CD4-positive, alpha-beta T cell (primary cell): ENCODE data around the gene TMEM98. TPM values are rescaled to one million over a fixed set of nuclear protein-coding genes. Genes with fewer than 3 reads are reported as not detected.

Experiments
- ATAC-seq: fragments of 200-7000 bp; cut with Tn5 transposase; one replicate; pipeline ENCODE4 v1.10.0; 2022; ENCODE audit warnings: mild to moderate bottlenecking; ENCODE audit not compliant: poor library complexity
- CTCF ChIA-PET: fragments of 350-600 bp; sonication (Branson Sonifier 250); formaldehyde crosslinking; loops from one replicate; lab custom pipeline; 2021; ENCODE audit warnings: antibody characterized with exemption, inconsistent platforms; lab: Charles Lee
- POLR2A ChIA-PET: fragments of 350-600 bp; sonication (Branson Sonifier 250); formaldehyde crosslinking; loops from one replicate; lab custom pipeline; 2021; ENCODE audit warnings: antibody characterized with exemption, inconsistent platforms; lab: Charles Lee
- DNase-seq, 14 experiments: peaks; one replicate each; pipeline ENCODE4 v3.0.0-alpha.2; 2013 to 2020; ENCODE audit warnings: mixed read lengths in 2 of 14
- H3K27ac ChIP-seq, 2 donors: one replicate each; pipeline versions ENCODE4 v1.5.1 to v1.7.0; 2013; ENCODE audit warnings: low read length in 2 of 2, low read depth in 1 of 2, mild to moderate bottlenecking in 1 of 2
- H3K27me3 ChIP-seq, 2 experiments: 1 replicate in 1 of 2; 2 replicates in 1 of 2; pipeline versions ENCODE4 v1.6.1 to v1.7.0; 2013; ENCODE audit warnings: low read length in 2 of 2, control low read depth in 1 of 2, mild to moderate bottlenecking in 1 of 2, moderate library complexity in 1 of 2; ENCODE audit not compliant: insufficient read depth in 2 of 2, control insufficient read depth in 1 of 2
- H3K36me3 ChIP-seq: one replicate; pipeline ENCODE4 v1.6.1; 2013; ENCODE audit warnings: low read length, control low read depth; ENCODE audit not compliant: insufficient read depth
- H3K4me1 ChIP-seq: one replicate; pipeline ENCODE4 v1.6.1; 2013; ENCODE audit warnings: low read length, control low read depth; ENCODE audit not compliant: insufficient read depth
- H3K4me3 ChIP-seq: one replicate; pipeline ENCODE4 v1.5.1; 2013; ENCODE audit warnings: mild to moderate bottlenecking, low read length, moderate library complexity
- H3K9me3 ChIP-seq, 2 experiments: 1 replicate in 1 of 2; 2 replicates in 1 of 2; pipeline versions ENCODE4 v1.6.1 to v1.7.0; 2013; ENCODE audit warnings: low read length in 2 of 2, mild to moderate bottlenecking in 2 of 2, control low read depth in 1 of 2, moderate library complexity in 1 of 2; ENCODE audit not compliant: control insufficient read depth in 1 of 2, insufficient read depth in 1 of 2
- H3K27ac Mint-ChIP-seq: one replicate; pipeline ENCODE4 v1.8.0; 2020; ENCODE audit warnings: mixed read lengths
- H3K27me3 Mint-ChIP-seq: one replicate; pipeline ENCODE4 v1.8.0; 2021; ENCODE audit warnings: mixed read lengths
- H3K36me3 Mint-ChIP-seq: one replicate; pipeline ENCODE4 v1.8.0; 2021; ENCODE audit warnings: low read depth, mixed read lengths
- H3K4me1 Mint-ChIP-seq: one replicate; pipeline ENCODE4 v1.8.0; 2021; ENCODE audit warnings: low read depth, mixed read lengths
- H3K4me3 Mint-ChIP-seq: one replicate; pipeline ENCODE4 v1.8.0; 2020; ENCODE audit warnings: mild to moderate bottlenecking, mixed read lengths
- H3K9me3 Mint-ChIP-seq: one replicate; pipeline ENCODE4 v1.8.0; 2020; ENCODE audit warnings: mixed read lengths
- intact Hi-C, 2 experiments: fragments of 100-400 bp; cut with DNase I in 1 of 2; cut with micrococcal nuclease in 1 of 2; formaldehyde crosslinking; loops; one replicate each; pipeline versions ENCODE4 v1.15.1 to v1.9.0; 2023 to 2025; cut with DNase I, micrococcal nuclease
- total RNA-seq, 174 experiments: library from RNA in 2 of 174; stranded (reverse) in 2 of 174; gene quantifications; one replicate each; pipeline ENCODE4 v1.2.3 and lab custom pipeline; 2021 to 2026
- TF ChIP-seq, protein P1 (sequence below): fragments of 200-600 bp; IDR thresholded peaks from one replicate; pipeline ENCODE4 v1.8.0; 2022; ENCODE audit warnings: antibody characterized with exemption, mild to moderate bottlenecking

TMEM98 gene
- total RNA-seq, 2 experiments from 2014 or later = not detected

DNA sequence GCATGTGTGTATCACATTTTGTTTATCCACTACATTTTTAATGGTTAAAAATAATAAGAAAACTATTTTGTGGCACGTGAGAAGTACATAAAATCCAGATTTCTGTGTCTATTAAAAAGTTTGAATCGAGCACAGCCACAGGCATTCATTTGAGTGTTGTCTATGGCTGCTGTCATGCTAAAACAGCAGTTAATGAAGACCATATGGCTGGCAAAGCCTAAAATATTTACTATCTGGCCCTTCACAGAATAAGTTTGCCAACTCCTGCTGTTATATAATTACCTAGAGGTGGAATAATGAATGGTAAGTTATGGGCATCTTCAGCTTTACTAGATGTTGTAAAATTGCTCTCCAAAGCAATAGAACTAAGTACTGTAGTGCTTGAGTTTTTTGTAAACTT, 30.5 kb downstream of the TMEM98 start:
- Histone ChIP-seq H3K27me3 (peaks cover 7 to 16% of the 10 kb centered on the region in 2 experiments), H3K36me3 (no peaks in the 10 kb centered on the region), H3K4me1 (no peaks in the 10 kb centered on the region), H3K27ac (no peak overlapping the region), H3K9me3 (peaks cover 0 to 3% of the 10 kb centered on the region in 2 experiments), H3K4me3 (no peak overlapping the region)
- intact Hi-C loops = no loop called here
- H3K4me3 Mint-ChIP-seq = no peak overlapping the region
- peaks cover 46% of the 10 kb centered on the region for H3K27me3 Mint-ChIP-seq
- no peak for DNase-seq
- no peak overlapping the region for H3K27ac Mint-ChIP-seq
- TF ChIP-seq, protein P1, sequence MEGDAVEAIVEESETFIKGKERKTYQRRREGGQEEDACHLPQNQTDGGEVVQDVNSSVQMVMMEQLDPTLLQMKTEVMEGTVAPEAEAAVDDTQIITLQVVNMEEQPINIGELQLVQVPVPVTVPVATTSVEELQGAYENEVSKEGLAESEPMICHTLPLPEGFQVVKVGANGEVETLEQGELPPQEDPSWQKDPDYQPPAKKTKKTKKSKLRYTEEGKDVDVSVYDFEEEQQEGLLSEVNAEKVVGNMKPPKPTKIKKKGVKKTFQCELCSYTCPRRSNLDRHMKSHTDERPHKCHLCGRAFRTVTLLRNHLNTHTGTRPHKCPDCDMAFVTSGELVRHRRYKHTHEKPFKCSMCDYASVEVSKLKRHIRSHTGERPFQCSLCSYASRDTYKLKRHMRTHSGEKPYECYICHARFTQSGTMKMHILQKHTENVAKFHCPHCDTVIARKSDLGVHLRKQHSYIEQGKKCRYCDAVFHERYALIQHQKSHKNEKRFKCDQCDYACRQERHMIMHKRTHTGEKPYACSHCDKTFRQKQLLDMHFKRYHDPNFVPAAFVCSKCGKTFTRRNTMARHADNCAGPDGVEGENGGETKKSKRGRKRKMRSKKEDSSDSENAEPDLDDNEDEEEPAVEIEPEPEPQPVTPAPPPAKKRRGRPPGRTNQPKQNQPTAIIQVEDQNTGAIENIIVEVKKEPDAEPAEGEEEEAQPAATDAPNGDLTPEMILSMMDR = no peak
- no peaks in the 10 kb centered on the region for H3K9me3 Mint-ChIP-seq
- H3K4me1 Mint-ChIP-seq = no peaks in the 10 kb centered on the region
- CTCF ChIA-PET = no interaction called here
- no peak for ATAC-seq
- no peaks in the 10 kb centered on the region for H3K36me3 Mint-ChIP-seq
- POLR2A ChIA-PET = no interaction called here

DNA sequence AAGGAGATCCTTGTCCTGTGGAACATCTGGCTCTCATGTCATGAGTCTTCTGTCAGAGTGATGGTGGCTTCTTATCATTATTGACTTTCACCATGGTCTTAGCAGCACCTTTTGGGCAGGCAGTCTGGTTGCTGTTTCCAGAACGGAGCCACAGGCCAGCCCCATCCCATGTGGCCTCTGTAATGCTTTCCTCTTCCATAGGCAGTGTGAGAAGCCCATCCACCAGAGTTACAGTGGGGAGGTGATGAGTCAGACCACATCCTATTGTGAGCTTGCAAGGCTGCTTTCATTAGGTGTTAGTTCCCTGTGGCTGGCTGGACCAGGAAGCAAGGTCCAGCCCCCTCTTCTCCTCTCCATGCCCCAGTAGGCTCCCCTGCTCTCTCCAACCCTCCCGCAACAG, 32.9 kb downstream of the TMEM98 start:
- Mint-ChIP-seq H3K9me3 (no peaks in the 10 kb centered on the region), H3K36me3 (no peaks in the 10 kb centered on the region), H3K4me3 (no peak overlapping the region), H3K27ac (no peak overlapping the region), H3K4me1 (no peaks in the 10 kb centered on the region), H3K27me3 (peaks cover 54% of the 10 kb centered on the region)
- peaks cover 14 to 16% of the 10 kb centered on the region in 2 experiments for H3K27me3 ChIP-seq
- H3K4me3 ChIP-seq = no peak overlapping the region
- POLR2A ChIA-PET = no interaction called here
- intact Hi-C loops = no loop called here
- CTCF ChIA-PET = no interaction called here
- TF ChIP-seq, protein P1 = no peak
- H3K27ac ChIP-seq = no peak overlapping the region
- no peaks in the 10 kb centered on the region for H3K9me3 ChIP-seq
- no peaks in the 10 kb centered on the region for H3K4me1 ChIP-seq
- DNase-seq = no peak
- H3K36me3 ChIP-seq = no peaks in the 10 kb centered on the region
- ATAC-seq = no peak

DNA sequence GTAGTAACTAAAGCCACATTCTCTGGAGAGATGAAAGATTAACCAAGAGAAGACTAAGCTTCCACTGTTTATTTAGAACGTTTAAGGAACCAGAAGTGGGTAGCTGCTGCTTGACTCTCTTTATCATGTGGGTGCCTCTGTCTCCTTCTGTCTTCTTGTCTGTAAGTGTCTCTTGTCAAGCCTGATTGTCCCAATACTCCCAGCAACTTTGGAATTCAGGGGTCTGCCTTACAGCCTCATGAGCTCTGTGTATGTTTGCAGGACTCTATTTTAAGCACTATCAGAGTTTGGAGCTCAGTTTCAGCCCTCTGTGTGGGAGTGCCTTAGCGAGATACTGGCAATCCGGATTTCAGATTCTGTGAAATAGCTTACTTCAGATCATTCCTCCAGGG, 34.4 kb downstream of the TMEM98 start:
- H3K27me3 Mint-ChIP-seq = peaks cover 53% of the 10 kb centered on the region
- no peaks in the 10 kb centered on the region for H3K9me3 Mint-ChIP-seq
- H3K4me1 Mint-ChIP-seq = no peaks in the 10 kb centered on the region
- H3K4me3 ChIP-seq = no peak overlapping the region
- ATAC-seq (no peak), DNase-seq (no peak)
- POLR2A ChIA-PET = no interaction called here
- CTCF ChIA-PET = no interaction called here
- intact Hi-C loops = no loop called here
- H3K27ac Mint-ChIP-seq = no peak overlapping the region
- no peaks in the 10 kb centered on the region for H3K36me3 Mint-ChIP-seq
- H3K36me3 ChIP-seq = no peaks in the 10 kb centered on the region
- H3K9me3 ChIP-seq = no peaks in the 10 kb centered on the region
- H3K4me3 Mint-ChIP-seq = no peak overlapping the region
- H3K27ac ChIP-seq = no peak overlapping the region
- TF ChIP-seq, protein P1 = no peak
- peaks cover 14 to 16% of the 10 kb centered on the region in 2 experiments for H3K27me3 ChIP-seq
- no peaks in the 10 kb centered on the region for H3K4me1 ChIP-seq
